Renal pelvis (tissue), 4 donors: ENCODE results near the gene BTN3A1. TPM values are rescaled to one million over a fixed set of nuclear protein-coding genes. Genes with fewer than 3 reads are reported as not detected.
"Not testable (repeated sequence)": the region's sequence is repeated elsewhere in the genome, so short reads cannot be mapped to it uniquely, and the experiment has no call there.

Source experiments
- DNase-seq: peaks from one replicate; pipeline ENCODE4 v3.0.0-alpha.2; 2013
- polyA plus RNA-seq, 3 donors: library from polyadenylated mRNA; unstranded; fragments of 120-200 nt; gene quantifications; one replicate each; pipeline ENCODE4 v1.2.1, GENCODE V29; 2013; ENCODE audit not compliant: insufficient read length in 3 of 3

The BTN3A1 gene
- polyA plus RNA-seq, 3 donors, result 17.6 to 31.5 (median 30.8) TPM

- no peak for DNase-seq
These were observed 10.2 kb downstream of the BTN3A1 start for GRCh38 chr6:26412228-26412627.

DNA sequence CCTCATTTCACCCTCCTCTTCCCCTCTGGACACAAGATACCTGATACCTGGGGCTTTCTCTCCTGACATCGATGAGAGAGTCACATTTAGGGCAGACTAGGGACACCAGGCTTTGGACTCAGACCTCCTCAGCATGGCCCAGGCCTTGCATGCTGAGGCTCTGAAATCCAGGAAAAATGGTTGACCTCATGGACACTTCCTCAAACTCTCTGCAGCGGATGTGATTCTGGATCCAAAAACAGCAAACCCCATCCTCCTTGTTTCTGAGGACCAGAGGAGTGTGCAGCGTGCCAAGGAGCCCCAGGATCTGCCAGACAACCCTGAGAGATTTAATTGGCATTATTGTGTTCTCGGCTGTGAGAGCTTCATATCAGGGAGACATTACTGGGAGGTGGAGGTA lies 10.9 kb downstream of the BTN3A1 start:
- no peak for DNase-seq

- no peak for DNase-seq
These were observed 12.2 kb downstream of the BTN3A1 start for GRCh38 chr6:26414281-26414680.

- DNase-seq, result no peak
These were observed 13.1 kb downstream of the BTN3A1 start for GRCh38 chr6:26415036-26415614.

- no peak for DNase-seq
These were observed 13.7 kb downstream of the BTN3A1 start for GRCh38 chr6:26415791-26416190.

DNA sequence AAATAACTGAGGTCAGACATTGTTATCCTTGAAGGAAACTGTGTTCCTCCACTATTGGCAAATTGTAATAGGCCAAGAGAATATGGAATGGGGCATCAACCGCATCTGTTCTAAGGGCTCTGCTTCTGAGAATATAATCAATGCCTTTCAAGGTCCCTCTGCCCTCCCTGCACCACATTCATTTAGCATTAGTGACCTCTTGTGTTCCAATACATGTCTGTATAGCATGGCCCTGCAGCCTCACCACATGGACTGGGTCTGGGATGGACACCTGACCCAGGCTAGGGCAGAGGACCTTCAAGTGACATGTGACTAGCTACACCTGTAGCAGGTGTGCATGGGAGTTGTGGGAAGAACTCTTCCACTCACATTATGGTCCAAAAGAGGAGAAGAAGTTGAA lies 14.2 kb downstream of the BTN3A1 start:
- DNase-seq, result no peak

DNA sequence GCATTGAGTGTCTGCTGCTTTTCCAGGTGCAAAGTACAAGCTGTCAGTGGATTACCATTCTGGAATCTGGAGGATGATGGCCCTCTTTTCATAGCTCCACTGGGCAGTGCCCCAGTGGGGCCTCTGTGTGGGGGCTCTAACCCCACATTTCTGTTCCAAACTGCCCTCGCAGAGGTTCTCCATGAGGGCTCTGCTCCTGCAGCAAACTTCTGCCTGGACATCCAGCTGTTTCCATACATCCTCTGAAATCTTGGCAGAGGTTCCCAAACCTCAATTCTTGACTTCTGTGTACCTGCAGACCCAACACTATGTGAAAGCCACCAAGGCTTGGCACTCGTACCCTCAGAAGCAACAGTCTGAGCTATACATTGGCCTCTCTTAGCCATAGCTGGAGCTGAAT lies 16.0 kb downstream of the BTN3A1 start:
- not testable (repeated sequence) for DNase-seq

GRCh38 chr6:26418795-26419194 lies 16.7 kb downstream of the BTN3A1 start:
- not testable (repeated sequence) for DNase-seq

- DNase-seq, result peak; percentile 60
These were observed 18.7 kb downstream of the BTN3A1 start for GRCh38 chr6:26420688-26421171.

- DNase-seq, result peak; percentile 94
These were observed 19.4 kb downstream of the BTN3A1 start for GRCh38 chr6:26421259-26422144.

DNA sequence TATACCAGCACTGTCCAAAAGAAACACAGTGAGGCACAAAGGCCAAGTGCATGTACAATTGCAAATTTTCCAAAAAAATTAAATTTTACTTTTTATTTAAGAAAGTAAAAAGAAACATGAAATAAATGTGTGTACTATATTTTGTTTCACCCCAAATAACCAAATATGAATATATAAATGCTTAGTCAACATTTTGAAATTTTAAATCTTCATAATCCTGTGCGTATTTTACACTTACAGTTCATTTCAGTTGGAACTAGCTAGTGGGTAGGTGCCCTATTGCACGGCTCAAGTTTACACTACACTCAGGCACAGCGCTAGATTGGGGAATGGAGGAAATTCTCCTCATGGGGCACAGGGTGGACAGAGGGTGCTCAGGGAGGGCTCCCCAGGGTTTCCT lies 20.3 kb downstream of the BTN3A1 start:
- no peak for DNase-seq

DNA sequence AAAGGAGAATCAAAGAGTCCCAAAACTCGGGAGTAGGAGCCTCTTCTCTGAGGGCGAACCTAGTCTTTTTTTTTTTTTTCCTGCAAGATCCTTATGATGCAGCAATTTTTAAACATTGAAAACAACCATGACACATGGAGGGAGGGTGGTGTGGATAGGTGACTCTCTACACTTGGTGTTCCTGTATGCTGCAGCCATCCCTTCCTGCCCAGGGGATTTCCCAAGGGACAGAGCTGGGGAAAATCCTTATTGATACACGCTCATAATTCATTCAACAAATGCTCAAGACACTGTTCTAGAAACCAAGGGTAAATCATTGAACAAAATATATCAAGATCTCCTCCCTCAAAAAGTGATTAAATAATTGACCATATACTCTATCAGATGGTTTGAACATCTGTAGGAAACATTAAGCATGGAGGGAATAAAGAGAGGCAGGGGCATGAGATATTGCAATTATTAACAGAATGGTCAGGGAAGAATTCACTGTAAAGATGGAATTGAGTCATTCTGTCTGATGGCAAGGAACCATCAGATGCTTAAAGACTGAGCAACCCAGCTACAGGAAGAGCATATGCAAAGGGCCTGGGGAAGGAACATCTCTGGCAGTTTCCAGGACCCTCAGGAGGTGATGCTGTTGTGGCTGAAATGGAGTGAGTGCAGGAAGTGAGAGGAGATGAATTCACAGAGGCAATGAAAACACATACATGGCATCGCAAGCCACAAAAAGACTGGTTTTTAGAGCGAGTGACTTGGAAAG lies 24.8 kb downstream of the BTN3A1 start:
- DNase-seq, result no peak

DNA sequence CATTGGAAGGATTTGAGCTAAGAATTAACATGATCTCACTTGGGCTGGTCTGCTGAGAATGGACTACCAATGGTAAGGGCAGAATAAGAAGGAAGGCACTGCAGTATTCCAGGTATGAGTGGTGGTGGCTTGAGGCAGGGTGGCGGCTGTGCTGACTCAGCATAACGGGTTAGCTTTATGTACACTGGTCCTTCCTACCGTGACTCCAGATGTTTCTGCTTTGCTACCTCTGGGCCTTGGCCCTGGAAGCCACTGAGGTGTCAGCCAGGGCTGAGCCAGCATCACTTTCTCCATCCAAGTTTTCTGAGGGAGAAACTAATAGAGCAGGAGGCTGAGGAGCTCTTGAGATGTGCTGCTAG lies 25.4 kb downstream of the BTN3A1 start:
- DNase-seq, result no peak

GRCh38 chr6:26428206-26428605 lies 26.1 kb downstream of the BTN3A1 start:
- DNase-seq, result no peak

DNA sequence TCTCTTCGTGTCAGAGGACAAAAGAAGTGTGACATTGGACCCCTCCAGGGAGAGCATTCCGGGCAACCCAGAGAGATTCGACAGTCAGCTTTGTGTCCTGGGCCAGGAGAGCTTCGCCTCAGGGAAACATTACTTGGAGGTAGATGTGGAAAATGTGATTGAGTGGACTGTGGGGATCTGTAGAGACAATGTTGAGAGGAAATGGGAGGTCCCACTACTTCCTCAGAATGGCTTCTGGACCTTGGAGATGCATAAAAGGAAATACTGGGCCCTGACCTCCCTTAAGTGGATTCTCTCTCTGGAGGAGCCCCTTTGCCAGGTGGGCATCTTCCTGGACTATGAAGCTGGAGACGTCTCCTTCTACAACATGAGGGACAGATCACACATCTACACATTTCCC lies 28.7 kb downstream of the BTN3A1 start:
- no peak for DNase-seq

- DNase-seq, result no peak
These were observed 29.4 kb downstream of the BTN3A1 start for GRCh38 chr6:26431258-26432172.

GRCh38 chr6:26432627-26433201 lies 30.6 kb downstream of the BTN3A1 start:
- DNase-seq, result no peak

GRCh38 chr6:26433680-26434079 lies 31.6 kb downstream of the BTN3A1 start:
- DNase-seq, result not testable (repeated sequence)

GRCh38 chr6:26436018-26436417 lies 33.9 kb downstream of the BTN3A1 start:
- DNase-seq, result no peak

DNA sequence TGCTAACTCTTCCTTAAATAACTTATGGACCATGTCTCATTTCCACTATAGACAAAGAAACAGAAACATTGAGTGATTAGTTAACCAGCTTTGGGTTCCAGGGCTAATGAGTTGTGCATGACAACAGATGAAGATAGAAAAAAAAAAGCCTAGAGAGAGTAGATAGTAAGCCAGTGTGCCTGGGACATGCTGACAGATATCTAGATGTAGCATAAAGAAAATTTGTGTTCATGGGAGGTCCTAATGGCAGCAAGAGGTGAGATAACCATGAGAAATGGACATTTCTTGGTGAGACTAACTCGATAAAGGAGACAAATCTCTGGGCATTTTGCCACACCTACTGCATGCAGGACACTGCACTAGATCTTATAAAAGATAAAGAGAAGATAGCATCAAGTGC lies 35.5 kb downstream of the BTN3A1 start:
- DNase-seq, result no peak

DNA sequence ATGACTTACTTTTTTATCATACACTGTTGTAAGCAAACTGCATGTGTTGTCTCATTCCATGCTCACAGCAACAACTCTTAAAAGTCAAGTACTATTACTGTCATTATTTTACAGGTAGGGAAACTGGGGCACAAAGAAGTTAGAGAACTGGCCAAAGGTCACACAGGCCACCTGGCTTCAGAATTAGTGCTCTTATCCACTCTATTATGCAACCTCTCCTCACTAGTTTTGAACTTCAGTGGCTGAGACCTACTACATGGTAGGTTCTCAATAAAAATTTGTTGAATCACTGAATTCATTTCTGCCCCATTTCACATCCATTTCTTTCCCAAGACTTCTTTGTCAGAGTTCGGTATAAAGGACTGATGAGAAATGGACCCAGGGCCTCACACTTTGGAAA lies 35.9 kb downstream of the BTN3A1 start:
- no peak for DNase-seq
